ENCODE data around the gene MINDY4.

The MINDY4 gene

DNA sequence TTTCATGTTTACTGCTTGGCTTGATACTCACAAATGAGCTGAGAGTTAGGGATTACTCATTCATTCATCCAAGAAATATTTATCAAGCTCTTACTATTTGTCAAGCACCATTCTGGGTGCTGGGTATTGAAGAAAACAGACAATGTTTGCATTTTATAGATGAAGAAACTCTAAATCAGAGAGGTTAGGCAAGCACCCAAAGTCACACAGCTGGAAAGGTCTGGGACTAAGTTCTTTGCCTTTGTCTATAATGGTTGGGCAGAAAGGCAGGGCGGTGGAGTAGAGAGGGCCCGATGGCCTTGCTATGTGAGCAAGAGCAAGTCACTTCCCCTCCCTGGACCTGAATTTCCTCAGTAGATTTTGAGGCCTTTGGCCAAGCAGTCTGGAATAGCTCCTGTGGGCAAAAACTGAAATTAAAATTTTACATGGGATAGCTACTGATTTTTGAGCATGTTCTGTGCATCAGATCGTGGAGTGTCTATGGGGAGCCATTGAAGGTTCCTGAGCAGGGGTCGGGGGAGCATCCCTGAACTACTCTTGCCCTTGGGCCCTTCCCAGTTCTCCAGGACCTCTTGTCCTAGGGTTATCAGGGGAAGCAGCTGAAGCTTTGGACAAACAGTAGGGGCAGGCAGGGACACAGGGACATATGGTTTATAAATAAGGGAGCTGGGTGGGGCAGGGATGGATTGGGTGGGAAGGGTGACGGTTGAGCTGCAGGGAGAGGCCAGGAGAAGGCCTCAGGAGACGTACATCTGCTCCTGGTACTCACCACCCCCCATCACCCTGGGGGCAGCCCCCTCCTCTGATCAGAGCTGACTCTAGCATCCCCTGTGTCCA is 163.7 kb downstream of the MINDY4 start:
- no peak for DNase-seq

DNA sequence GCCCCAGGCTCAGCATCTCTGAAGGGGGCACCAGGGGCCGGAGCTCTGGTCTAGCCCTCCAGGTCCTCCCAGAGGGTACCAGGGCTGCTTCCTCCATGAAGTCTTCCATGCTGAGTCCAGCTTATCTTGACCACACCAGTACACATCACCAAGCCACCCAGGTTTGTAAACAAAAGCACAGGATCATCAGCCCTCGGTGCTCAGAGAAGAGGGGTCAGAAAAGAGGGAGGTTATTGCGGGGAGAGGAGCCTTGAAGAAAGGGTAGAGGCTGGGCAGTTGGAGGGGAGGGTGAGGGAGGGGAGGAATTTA is 164.3 kb downstream of the MINDY4 start:
- DNase-seq, result no peak

DNA sequence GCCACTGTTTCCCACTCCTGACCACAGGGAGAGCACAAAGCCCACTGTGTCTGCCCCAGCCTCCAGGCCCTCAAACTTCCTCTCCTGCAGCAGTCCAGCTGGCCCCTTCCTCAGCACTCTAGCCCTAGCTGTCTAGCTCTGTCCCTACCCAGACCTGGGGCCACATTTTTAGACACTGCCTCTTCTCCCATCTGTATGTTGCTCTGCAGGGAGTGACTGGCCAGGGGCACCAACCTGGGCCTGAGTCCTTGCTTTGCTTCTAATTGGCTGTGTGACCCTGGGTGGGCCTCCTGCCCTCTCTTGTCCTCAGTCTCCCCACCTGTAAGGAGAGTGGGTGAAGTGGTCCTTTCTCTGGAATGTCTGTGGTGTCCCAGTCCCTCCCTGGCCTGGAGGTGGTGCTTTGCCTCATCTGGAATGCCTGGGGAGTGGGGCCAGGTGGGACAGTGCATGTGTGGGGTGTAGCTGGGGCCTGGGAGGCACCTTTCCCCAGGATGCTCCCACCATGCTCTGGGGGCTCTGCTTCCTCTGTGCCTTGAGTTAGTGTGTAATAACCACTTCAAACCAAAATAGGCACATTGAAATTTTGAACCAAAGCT is 165.5 kb downstream of the MINDY4 start:
- no peak for DNase-seq

DNA sequence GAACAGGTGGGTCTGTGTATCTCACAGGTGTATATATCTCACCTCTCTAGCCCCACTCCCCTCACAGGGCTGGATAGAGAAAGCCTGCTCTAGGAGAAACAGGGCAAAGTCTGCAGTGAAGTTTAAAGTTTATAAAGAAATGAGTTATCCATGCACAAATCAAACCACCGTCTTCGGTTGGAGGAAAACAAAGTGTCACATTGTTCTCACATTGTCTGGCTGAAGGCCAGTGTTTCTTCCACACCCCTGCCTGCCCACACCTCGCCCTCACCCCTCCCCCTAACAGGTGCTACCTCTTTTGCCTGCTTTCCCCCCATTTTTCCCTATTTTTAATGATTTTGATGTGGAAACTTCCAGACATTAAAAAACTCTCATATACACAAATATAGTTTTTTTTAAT is 166.2 kb downstream of the MINDY4 start:
- DNase-seq, result no peak

DNA sequence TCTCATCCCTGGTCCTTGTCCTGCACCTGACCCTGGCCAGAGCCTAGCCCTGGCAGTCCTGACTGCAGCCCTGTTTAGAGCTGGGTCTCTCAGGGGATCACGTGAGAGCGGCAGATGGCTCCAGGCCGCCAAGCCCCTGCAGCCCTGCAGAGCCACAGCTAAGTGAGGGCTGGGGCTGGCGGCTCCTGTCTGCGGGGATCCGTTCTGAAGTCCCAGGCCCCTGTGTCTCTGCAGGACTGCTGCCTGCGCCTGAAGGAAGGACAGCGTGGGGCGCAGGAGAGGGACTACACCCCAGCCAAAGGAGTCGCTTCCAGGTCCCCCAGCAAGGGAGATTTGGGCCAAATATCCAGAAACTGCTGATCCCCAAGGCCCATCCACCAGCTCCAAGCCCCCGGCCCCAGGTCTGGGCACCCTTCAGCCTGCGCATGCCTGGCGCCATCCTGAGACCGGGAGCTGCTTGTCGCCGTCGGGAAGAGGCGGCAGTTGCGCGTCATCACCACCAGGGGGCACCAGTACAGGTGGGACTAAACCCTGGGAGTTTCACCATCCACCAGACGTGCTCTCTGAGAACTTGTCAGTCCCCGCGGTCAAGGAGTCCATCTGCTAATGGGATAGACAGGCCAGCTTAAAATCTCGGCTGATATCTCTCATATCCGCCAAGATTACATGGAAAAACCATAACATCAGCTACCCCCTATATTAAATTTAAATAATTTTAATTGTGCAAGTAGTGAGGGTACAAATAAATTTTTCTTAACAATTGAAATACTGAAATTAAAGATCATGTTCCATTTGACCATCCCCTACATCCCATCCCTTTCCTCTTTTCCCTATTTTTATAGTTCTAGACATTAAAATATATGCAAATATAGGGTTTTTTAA is 167.5 kb downstream of the MINDY4 start:
- DNase-seq, result no peak

DNA sequence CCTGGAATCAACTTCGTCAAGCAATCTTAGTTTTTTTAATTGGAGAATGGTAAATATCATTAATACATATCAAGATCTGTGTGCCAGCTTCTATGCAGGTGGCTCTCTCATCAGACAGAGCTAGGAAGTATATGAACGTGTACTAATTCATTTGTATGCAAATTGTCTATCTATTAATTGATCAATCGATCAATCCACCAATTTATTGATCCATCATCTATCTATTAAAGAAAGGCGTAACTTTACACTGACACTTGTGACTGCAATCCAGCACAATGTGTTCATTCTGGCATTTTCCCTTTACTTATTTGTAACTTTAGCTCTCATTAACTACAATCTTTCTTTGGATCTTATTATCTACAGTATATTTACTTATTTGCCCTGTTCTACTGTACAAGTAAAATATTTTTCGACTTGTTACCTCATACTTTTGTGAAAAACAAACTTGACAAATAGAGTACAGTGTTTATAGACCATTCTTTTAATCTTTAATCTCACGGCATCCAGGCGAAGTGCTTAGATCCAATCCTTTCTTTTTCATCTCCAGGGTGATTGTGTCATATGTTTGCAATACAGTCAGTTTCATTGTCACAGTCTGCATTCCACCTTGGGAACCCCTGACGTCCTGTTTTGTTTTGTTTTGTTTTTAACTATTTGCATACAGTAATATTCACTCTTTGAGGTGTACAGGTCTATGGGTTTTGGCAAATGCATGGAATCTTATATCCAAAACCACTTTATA is 170.5 kb downstream of the MINDY4 start:
- DNase-seq, result no peak
